A549 (cell line): Measurements from ENCODE around the gene PAM16.

ENCODE experiments used
- CEBPB ChIP-seq, 2 experiments: fragments of >200 bp in 1 of 2; sonication (Bioruptor Twin) in 1 of 2; formaldehyde crosslinking in 1 of 2; IDR thresholded peaks; 2 replicates each; pipeline ENCODE4 v1.6.1; 2012 to 2016
- EP300 ChIP-seq, 2 experiments: fragments of >200 bp; sonication (Bioruptor Twin); formaldehyde crosslinking; IDR thresholded peaks; 2 replicates in 1 of 2; 3 replicates in 1 of 2; pipeline ENCODE4 v1.6.1; 2016 to 2017
- POLR2A ChIP-seq: IDR thresholded peaks from 2 replicates; pipeline ENCODE4 v1.6.1; 2012; ENCODE audit warnings: mild to moderate bottlenecking, low read length
- RCOR1 ChIP-seq: fragments of 150-350 bp; IDR thresholded peaks from 2 replicates; pipeline ENCODE4 v1.6.1; 2014; ENCODE audit warnings: antibody characterized with exemption, low read length, low read depth
- TF ChIP-seq, protein P1 (sequence below): IDR thresholded peaks from 2 replicates; pipeline ENCODE4 v1.6.1; 2012

DNA sequence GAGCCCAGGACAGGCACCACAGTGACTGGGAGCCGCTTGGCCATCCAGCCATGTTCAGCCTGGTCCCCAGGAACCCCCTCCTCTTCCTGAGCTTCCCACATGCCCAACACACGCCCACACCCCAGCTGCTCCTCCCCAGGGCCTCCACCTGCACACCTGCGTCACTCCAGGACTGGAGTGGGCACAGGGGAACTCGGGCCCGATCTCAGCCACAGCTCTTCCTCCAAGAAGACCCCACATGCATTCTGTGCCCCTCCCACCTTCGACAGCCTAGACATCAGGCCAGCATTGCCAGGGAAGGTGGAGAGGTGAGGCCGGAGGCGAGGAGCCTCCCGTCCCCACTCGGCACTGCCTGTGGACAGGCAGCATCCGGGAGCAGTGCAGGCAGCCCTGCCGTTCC, 14.5 kb upstream of the PAM16 start:
- TF ChIP-seq RCOR1 (no peak), CEBPB (IDR thresholded peaks at IDR 0.05) (no peak), POLR2A (no peak), EP300 (IDR thresholded peaks at IDR 0.05) (no peak)
- TF ChIP-seq, protein P1, sequence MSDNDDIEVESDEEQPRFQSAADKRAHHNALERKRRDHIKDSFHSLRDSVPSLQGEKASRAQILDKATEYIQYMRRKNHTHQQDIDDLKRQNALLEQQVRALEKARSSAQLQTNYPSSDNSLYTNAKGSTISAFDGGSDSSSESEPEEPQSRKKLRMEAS = no peak
